Progenitor cell of endocrine pancreas (in vitro differentiated cells): ENCODE data around the gene GPR142. TPM values are rescaled to one million over a fixed set of nuclear protein-coding genes. Genes with fewer than 3 reads are reported as not detected.

Source experiments
- DNase-seq: peaks from one replicate; pipeline ENCODE4 v3.0.0; 2021; ENCODE audit warnings: low spot score; ENCODE audit not compliant: unreplicated experiment
- H3K27ac Mint-ChIP-seq: 2 replicates; pipeline ENCODE4 v1.8.0; 2021; ENCODE audit warnings: mild to moderate bottlenecking, moderate library complexity, mixed read lengths
- H3K27me3 Mint-ChIP-seq: 2 replicates; pipeline ENCODE4 v1.8.0; 2021; ENCODE audit warnings: mixed read lengths
- H3K36me3 Mint-ChIP-seq: 2 replicates; pipeline ENCODE4 v1.8.0; 2022; ENCODE audit warnings: mixed read lengths; ENCODE audit not compliant: insufficient read depth
- H3K4me1 Mint-ChIP-seq: 2 replicates; pipeline ENCODE4 v1.8.0; 2021; ENCODE audit warnings: low read depth, mixed read lengths
- H3K4me3 Mint-ChIP-seq: 2 replicates; pipeline ENCODE4 v1.8.0; 2021; ENCODE audit warnings: low read depth, mild to moderate bottlenecking, moderate library complexity, mixed read lengths
- H3K9me3 Mint-ChIP-seq: 2 replicates; pipeline ENCODE4 v1.8.0; 2021; ENCODE audit warnings: low read depth, mixed read lengths
- CTCF ChIP-seq: fragments of 200-600 bp; sonication (generic); IDR thresholded peaks from one replicate; pipeline ENCODE4 v1.5.0; 2021; ENCODE audit warnings: antibody characterized with exemption, mild to moderate bottlenecking; ENCODE audit not compliant: unreplicated experiment
- total RNA-seq: library from RNA; stranded (reverse); gene quantifications from 2 replicates; pipeline ENCODE4 v1.2.1, GENCODE V29; 2021

The GPR142 gene
- total RNA-seq, 1 donor from 2014 or later = 6.6 TPM

- H3K4me3 Mint-ChIP-seq = no peak overlapping the region
- peak; percentile 35 for TF ChIP-seq CTCF
- H3K27ac Mint-ChIP-seq = no peak overlapping the region
- DNase-seq = no peak
- no peaks in the 10 kb centered on the region for H3K36me3 Mint-ChIP-seq
- no peaks in the 10 kb centered on the region for H3K9me3 Mint-ChIP-seq
- H3K27me3 Mint-ChIP-seq = peaks cover 77% of the 10 kb centered on the region
- no peaks in the 10 kb centered on the region for H3K4me1 Mint-ChIP-seq
Observed at GRCh38 chr17:74351552-74352210, 15.6 kb upstream of the GPR142 start.

- no peaks in the 10 kb centered on the region for H3K36me3 Mint-ChIP-seq
- H3K4me3 Mint-ChIP-seq = no peak overlapping the region
- H3K4me1 Mint-ChIP-seq = peaks cover 4% of the 10 kb centered on the region
- no peak for DNase-seq
- H3K9me3 Mint-ChIP-seq = no peaks in the 10 kb centered on the region
- TF ChIP-seq CTCF = no peak
- H3K27me3 Mint-ChIP-seq = peaks cover 73% of the 10 kb centered on the region
- H3K27ac Mint-ChIP-seq = no peak overlapping the region
Observed at GRCh38 chr17:74353446-74354060, 13.8 kb upstream of the GPR142 start.

GRCh38 chr17:74354123-74354522 lies 13.2 kb upstream of the GPR142 start:
- peak; percentile 67 for DNase-seq
- H3K27me3 Mint-ChIP-seq = peaks cover 71% of the 10 kb centered on the region
- H3K4me3 Mint-ChIP-seq = no peak overlapping the region
- no peak overlapping the region for H3K27ac Mint-ChIP-seq
- no peaks in the 10 kb centered on the region for H3K36me3 Mint-ChIP-seq
- H3K9me3 Mint-ChIP-seq = no peaks in the 10 kb centered on the region
- peak; percentile 92 for TF ChIP-seq CTCF
- H3K4me1 Mint-ChIP-seq = peaks cover 5% of the 10 kb centered on the region

DNA sequence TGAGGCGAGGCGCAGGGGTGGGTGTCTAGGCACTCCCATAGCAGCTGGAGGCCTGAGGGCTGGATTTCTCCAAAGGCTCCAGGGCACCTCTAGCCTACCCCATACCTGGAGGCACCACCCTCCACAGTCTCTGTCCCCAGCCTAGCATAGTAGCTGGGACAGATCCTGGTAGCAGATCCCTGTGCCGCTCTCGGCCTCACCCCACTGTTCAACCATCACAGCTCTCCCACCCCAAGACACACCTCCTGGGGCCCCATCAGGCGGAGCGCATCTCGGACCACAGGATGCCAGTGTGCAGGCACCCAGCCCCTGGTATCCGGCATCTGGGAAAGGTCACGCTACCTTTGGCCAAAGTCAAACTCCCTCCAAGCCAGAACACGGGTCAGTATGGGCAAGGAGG lies 12.7 kb upstream of the GPR142 start:
- H3K4me3 Mint-ChIP-seq = no peak overlapping the region
- no peak for DNase-seq
- no peaks in the 10 kb centered on the region for H3K9me3 Mint-ChIP-seq
- H3K27me3 Mint-ChIP-seq = peaks cover 68% of the 10 kb centered on the region
- no peak overlapping the region for H3K27ac Mint-ChIP-seq
- H3K36me3 Mint-ChIP-seq = no peaks in the 10 kb centered on the region
- no peak for TF ChIP-seq CTCF
- H3K4me1 Mint-ChIP-seq = peaks cover 5% of the 10 kb centered on the region

GRCh38 chr17:74355065-74355464 lies 12.2 kb upstream of the GPR142 start:
- H3K4me1 Mint-ChIP-seq = peaks cover 5% of the 10 kb centered on the region
- H3K27ac Mint-ChIP-seq = no peak overlapping the region
- H3K27me3 Mint-ChIP-seq = peaks cover 65% of the 10 kb centered on the region
- no peak for DNase-seq
- H3K4me3 Mint-ChIP-seq = no peak overlapping the region
- no peaks in the 10 kb centered on the region for H3K36me3 Mint-ChIP-seq
- H3K9me3 Mint-ChIP-seq = no peaks in the 10 kb centered on the region
- no peak for TF ChIP-seq CTCF
